LHCN-M2 (cell line): ENCODE measurements around the gene CCNQ. TPM values are rescaled to one million over a fixed set of nuclear protein-coding genes. Genes with fewer than 3 reads are reported as not detected.
A peak's percentile ranks its signal among the peaks of the same experiment; 100 is the strongest.

Source experiments
- DNase-seq: peaks from one replicate; pipeline ENCODE4 v3.0.0-alpha.2; 2012; ENCODE audit warnings: low read depth
- total RNA-seq: library from RNA; depleted of rRNA; stranded (reverse); fragments of >200 nt; gene quantifications from 2 replicates; pipeline ENCODE4 v1.2.3, GENCODE V29; 2014

The CCNQ gene
- total RNA-seq, 1 experiment from 2014 or later, result 40.1 TPM

DNA sequence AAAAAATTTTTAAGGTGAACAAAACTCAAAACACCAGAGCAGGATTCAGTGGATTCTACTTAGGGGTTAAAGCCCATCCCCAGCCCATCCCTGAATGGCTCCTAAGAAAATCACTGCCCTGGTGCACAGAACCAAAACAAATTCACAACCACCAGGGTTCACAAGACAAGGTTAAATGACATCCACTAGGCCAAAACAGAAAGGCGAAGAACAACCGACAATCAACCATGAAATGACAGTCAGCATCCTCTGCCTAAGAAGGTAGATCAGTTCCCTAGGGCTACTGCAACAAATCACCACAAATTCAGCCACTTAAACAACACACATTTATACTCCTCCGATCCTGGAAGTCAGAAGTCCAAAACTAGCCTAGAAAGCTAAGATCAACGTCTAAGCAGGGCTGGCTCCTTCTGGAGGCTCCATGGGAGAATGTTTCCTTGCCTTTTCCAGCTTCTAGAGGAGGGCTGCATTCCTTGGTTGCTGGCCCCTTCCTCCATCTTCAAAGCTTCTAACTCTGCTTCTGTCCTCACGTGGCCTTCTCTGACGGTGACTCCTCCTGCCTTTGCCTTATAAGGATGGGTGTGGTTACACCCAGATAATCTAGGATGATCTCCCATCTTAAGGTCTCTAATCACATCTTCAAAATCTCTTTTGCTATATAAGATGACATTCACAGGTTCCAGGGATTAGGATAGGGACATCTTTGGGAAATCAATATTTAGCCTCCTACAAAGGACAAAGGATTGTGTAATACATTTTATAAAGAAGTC, 1.8 kb downstream of the CCNQ start:
- DNase-seq, result no peak

GRCh38 chrX:153595859-153596857, 2.8 kb downstream of the CCNQ start:
- DNase-seq, result no peak

DNA sequence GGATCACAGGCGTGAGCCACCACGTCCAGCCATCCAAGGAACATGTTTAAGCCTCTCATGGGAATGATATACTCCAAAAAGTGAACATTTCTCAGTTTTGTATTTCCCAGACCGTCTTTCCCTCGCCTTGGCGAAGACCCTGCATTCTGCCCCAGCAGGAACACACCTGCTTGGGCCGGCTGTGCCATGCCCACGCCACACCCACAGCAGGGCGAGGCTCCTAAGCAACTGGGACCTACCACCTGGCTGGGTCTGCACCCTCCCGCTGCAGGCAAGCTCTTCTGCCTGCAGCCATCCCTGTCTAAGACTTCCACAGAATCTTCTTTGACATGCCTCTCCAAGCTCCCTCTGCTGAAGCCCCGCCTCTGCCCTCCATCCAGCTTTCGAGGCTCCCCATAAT, 3.6 kb downstream of the CCNQ start:
- no peak for DNase-seq

- DNase-seq, result no peak
These were observed 5.0 kb downstream of the CCNQ start for GRCh38 chrX:153593811-153594500.

GRCh38 chrX:153592966-153593688, 5.8 kb downstream of the CCNQ start:
- DNase-seq, result peak; percentile 23

DNA sequence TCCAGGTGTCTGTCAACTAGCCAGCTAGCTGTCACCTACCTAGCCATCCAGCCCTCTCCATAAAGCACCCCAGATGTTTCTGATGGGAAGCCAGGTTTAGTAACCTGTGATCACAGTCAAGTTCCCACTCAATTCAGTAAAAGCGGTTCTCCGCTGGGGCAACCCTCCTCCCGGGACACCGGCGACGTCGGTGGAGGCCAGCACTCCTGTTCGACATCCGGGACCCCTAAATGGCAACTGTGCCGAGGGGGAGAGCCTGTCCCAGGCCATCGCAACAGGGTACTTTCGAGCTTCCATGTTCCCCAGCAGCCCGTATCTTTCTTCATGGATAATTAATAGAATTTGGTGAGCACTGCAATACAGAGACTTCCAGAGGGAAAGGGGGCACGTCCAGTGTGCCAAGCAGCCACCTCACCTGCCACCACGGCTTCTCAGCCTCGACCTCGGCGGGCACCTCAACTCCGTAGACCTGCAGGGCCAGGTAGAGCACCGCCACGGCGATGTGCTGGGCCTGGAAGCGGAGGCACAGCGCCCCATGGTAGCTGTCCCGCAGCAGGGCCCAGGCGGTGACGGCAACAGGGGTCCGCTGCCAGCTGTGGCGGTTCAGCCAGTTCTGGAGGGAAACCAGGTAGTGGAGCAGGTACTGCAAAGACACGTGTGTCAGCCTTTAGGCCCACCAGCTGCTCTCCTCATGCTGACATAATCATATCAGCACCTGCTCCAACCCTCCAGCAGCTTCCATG, 6.7 kb downstream of the CCNQ start:
- no peak for DNase-seq

DNA sequence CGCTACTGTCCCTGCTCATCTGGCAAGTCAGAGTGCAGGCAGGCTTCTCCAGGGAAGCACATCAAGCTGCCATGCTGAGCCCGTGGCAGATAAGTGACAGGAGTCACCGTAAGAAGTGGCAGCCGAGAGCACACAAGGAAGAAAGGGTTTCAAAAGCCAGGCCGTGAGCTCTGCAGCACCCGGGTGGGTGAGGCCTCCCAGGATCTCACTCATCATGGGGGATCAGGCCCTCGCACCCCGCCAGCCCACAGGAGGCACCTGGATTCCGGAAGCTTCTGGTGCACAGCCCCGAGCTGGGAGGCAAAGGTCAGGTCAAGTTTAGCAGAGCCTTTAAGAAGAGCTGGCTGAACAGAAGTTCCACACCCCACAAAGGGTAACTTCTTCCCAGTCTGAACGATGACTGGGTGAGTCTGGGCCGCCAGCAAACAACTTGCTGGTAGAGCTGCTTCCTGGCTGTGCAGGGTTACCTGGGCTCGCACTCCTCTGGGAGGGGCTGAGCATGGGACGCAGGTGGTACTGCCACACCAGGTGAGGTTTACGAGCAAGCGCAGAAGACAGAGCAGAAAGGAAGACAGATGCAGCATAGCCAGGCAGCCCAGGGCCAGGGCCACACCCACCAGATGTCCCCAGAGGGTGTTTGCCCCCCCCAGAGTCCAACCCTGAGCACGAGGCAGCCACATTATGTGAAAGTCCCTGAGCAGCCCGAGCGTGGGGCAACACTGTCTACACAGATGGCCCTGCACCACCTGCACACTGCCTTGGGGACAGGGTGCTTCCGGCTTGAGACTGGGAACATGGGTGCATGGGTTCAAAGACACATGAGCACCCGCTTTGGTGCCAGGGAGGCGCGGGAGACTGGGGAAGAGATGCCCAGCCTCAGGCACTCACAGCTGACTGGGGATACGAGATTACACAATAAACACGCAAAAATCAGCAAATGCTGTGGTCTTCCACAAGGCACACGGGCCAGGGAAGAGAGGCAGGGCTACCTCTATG, 7.7 kb downstream of the CCNQ start:
- DNase-seq, result no peak

- no peak for DNase-seq
These were observed 10.0 kb downstream of the CCNQ start for GRCh38 chrX:153588782-153589446.

GRCh38 chrX:153588021-153588781, 10.7 kb downstream of the CCNQ start:
- DNase-seq, result no peak

- no peak for DNase-seq
These were observed 11.6 kb downstream of the CCNQ start for GRCh38 chrX:153587342-153587741.

- no peak for DNase-seq
These were observed 13.1 kb downstream of the CCNQ start for GRCh38 chrX:153585827-153586226.

DNA sequence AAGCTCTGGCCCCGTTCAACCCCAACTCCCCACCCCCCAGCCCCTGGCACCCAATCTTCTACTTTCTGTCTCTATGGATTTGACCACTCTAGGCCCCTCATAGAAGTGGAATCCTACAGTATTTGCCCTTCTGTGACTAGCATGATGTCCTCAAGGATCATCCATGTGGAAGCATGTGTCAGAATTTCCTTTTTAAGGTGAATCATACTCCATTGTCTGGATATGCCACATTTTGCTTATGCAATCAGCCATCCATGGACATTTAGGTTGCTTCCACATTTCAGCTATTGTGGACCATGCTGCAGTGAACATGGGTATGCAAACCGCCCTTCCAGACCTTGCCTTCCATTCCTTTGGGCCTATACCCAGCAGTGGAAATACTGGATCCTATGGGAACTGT, 15.5 kb downstream of the CCNQ start:
- DNase-seq, result no peak

DNA sequence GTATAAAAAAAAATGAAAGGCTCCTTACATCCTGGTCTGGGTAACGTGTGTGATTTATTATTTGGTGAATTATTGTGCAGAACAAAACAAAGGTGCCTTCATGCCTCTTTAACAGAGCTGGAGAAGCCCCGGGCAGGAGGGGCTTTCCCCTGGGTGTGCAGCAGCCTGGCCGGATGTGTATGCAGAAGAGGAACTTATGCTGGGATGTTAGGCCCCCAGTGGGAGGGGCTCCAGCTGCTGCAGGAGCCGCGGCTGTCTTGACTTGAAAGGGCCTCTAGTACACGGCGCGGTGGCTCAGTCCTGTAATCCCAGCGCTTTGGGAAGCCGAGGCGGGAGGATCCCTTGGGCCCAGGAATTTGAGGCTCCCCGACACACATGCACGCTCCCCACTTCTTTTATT, 16.0 kb downstream of the CCNQ start:
- no peak for DNase-seq

DNA sequence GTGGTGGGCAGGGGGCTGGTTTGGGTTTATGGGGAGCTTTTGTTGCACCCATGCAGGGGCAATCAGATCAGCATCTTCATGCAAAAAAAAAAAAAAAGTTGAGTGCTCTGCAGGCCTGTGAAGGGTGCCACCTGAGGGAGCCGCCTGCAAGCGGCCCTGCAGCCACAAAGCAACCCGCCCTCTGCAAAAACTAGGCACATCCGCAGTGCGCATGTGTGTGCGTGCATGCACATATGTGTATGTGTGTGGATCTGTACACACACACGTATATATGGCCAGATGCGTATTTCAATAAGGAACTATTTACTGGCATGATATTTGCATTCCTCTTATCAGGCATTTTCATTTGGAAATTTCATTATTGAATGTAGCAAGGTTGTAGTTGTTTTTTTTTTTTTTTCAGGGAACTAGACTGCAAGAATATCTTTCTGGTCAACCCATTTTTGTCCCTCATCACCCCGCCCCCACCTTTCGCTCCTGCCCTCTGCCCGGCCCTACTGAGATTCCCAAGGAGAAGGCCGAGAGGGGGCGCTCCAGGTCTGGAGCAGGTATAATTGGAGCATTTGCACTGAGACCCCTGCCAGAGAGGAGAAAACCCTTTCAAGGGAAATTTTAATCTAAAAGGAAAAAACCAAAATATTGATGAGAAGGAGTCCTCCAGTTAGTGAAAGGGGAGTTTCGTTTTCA, 18.1 kb downstream of the CCNQ start:
- DNase-seq, result no peak

DNA sequence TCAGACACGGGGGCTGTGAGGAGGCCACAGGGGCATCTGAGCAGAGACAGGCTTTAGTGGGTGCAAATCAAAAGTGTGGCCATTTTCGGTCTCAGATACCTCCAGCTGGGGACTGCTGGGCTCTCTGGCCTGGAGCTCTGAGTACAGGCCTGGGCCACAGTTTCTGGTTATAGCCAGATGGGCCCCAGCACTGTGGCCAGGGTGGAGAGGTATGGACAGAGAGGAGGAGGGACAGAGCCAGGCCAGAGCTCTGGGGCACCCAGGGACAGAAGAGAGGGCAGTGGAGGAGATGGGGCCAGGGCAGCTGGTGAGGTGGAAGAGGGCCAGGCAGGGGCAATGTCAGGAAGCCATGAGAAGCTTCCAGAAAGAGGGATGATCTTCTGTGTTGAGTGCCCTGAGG, 20.1 kb downstream of the CCNQ start:
- DNase-seq, result no peak

- DNase-seq, result no peak
These were observed 20.6 kb downstream of the CCNQ start for GRCh38 chrX:153578200-153578835.

- DNase-seq, result peak; percentile 29
These were observed 22.0 kb downstream of the CCNQ start for GRCh38 chrX:153576961-153577360.
